Liver (tissue), 9 donors: ENCODE measurements around the gene KPNA4. TPM values are rescaled to one million over a fixed set of nuclear protein-coding genes. Genes with fewer than 3 reads are reported as not detected.

ENCODE experiments used
- DNase-seq: peaks from one replicate; pipeline ENCODE4 v3.0.0-alpha.2; 2017; ENCODE audit warnings: low spot score
- H3K27ac ChIP-seq, 2 donors: one replicate each; pipeline ENCODE4 v1.7.0; 2013; ENCODE audit warnings: inconsistent platforms in 2 of 2, low read length in 2 of 2, control low read depth in 1 of 2, low read depth in 1 of 2, mild to moderate bottlenecking in 1 of 2
- H3K27me3 ChIP-seq, 4 donors: one replicate each; pipeline versions ENCODE4 v1.6.1 to v1.7.0; 2013; ENCODE audit warnings: low read length in 3 of 4, inconsistent platforms in 1 of 4, mild to moderate bottlenecking in 1 of 4, moderate library complexity in 1 of 4; ENCODE audit not compliant: control insufficient read depth in 4 of 4, insufficient read depth in 4 of 4
- H3K36me3 ChIP-seq, 4 donors: one replicate each; pipeline versions ENCODE4 v1.6.1 to v1.7.0; 2013; ENCODE audit warnings: low read length in 3 of 4, mild to moderate bottlenecking in 3 of 4, low read depth in 1 of 4, moderate library complexity in 1 of 4; ENCODE audit not compliant: control insufficient read depth in 4 of 4, insufficient read depth in 3 of 4
- H3K4me1 ChIP-seq, 4 donors: one replicate each; pipeline versions ENCODE4 v1.6.1 to v1.7.0; 2013; ENCODE audit warnings: low read length in 3 of 4, mild to moderate bottlenecking in 3 of 4, moderate library complexity in 1 of 4; ENCODE audit not compliant: control insufficient read depth in 4 of 4, insufficient read depth in 4 of 4
- H3K4me3 ChIP-seq, 3 donors: one replicate each; pipeline versions ENCODE4 v1.6.1 to v1.7.0; 2013; ENCODE audit warnings: low read length in 3 of 3, control low read depth in 1 of 3, low read depth in 1 of 3, mild to moderate bottlenecking in 1 of 3
- H3K9ac ChIP-seq, 2 donors: one replicate each; pipeline ENCODE4 v1.7.0; 2013; ENCODE audit warnings: low read length in 2 of 2, mild to moderate bottlenecking in 2 of 2, moderate library complexity in 2 of 2, control low read depth in 1 of 2, low read depth in 1 of 2
- H3K9me3 ChIP-seq, 4 donors: one replicate each; pipeline versions ENCODE4 v1.6.1 to v1.7.0; 2013; ENCODE audit warnings: low read length in 3 of 4; ENCODE audit not compliant: control insufficient read depth in 4 of 4
- EGR1 ChIP-seq, 2 donors: IDR thresholded peaks; 2 replicates each; pipeline ENCODE4 v1.6.1; 2016 to 2018; ENCODE audit warnings: antibody characterized with exemption in 2 of 2, low read depth in 2 of 2
- FOXA1 ChIP-seq: IDR thresholded peaks from 2 replicates; pipeline ENCODE4 v1.6.1; 2016; ENCODE audit warnings: antibody characterized with exemption
- FOXA2 ChIP-seq: IDR thresholded peaks from 2 replicates; pipeline ENCODE4 v1.6.1; 2016; ENCODE audit warnings: antibody characterized with exemption
- GABPA ChIP-seq, 2 donors: IDR thresholded peaks in 1 of 2; conservative IDR thresholded peaks in 1 of 2; 2 replicates each; pipeline ENCODE4 v1.6.1; 2016; ENCODE audit warnings: antibody characterized with exemption in 2 of 2, mild to moderate bottlenecking in 1 of 2, moderate library complexity in 1 of 2
- HNF4A ChIP-seq, 2 donors: conservative IDR thresholded peaks; 2 replicates each; pipeline ENCODE4 v1.6.1; 2016; ENCODE audit warnings: antibody characterized with exemption in 2 of 2, mild to moderate bottlenecking in 2 of 2
- HNF4G ChIP-seq: IDR thresholded peaks from 2 replicates; pipeline ENCODE4 v1.6.1; 2016; ENCODE audit warnings: antibody characterized with exemption
- JUND ChIP-seq, 2 donors: IDR thresholded peaks; 2 replicates each; pipeline ENCODE4 v1.6.1; 2016; ENCODE audit warnings: antibody characterized with exemption in 2 of 2
- NR2F2 ChIP-seq: IDR thresholded peaks from 2 replicates; pipeline ENCODE4 v1.6.1; 2016; ENCODE audit warnings: antibody characterized with exemption
- RAD21 ChIP-seq, 2 donors: IDR thresholded peaks; 2 replicates each; pipeline ENCODE4 v1.6.1; 2016; ENCODE audit warnings: antibody characterized with exemption in 2 of 2, mild to moderate bottlenecking in 2 of 2
- RXRA ChIP-seq, 2 donors: IDR thresholded peaks; 2 replicates each; pipeline ENCODE4 v1.6.1; 2017 to 2018; ENCODE audit warnings: antibody characterized with exemption in 2 of 2, mild to moderate bottlenecking in 1 of 2
- SP1 ChIP-seq: IDR thresholded peaks from 2 replicates; pipeline ENCODE4 v1.6.1; 2018; ENCODE audit warnings: antibody characterized with exemption, mild to moderate bottlenecking
- TAF1 ChIP-seq: conservative IDR thresholded peaks from 2 replicates; pipeline ENCODE4 v1.6.1; 2016; ENCODE audit warnings: antibody characterized with exemption, mild to moderate bottlenecking
- YY1 ChIP-seq: IDR thresholded peaks from 2 replicates; pipeline ENCODE4 v1.6.1; 2016; ENCODE audit warnings: antibody characterized with exemption, mild to moderate bottlenecking
- WGBS: extraction: QIAGEN DNeasy Blood & Tissue Kit; methylation state at CpG from one replicate; pipeline ENCODE4 v1.1.7; 2013; 5-methylcytosine and 5-hydroxymethylcytosine counted together
- polyA plus RNA-seq, 2 donors: library from polyadenylated mRNA; stranded (reverse) in 1 of 2; unstranded in 1 of 2; fragments of 200-250 nt in 1 of 2; fragments of >200 nt in 1 of 2; fragmentation: Nextera tagmentation in 1 of 2; extraction: Ambion mirVana in 1 of 2; gene quantifications; one replicate each; pipeline versions ENCODE4 v1.2.1 to v1.2.3, GENCODE V29; 2013 to 2015
- total RNA-seq, 2 donors: library from RNA; depleted of rRNA; stranded (reverse); fragments of >200 nt; gene quantifications; one replicate each; pipeline ENCODE4 v1.2.3, GENCODE V29; 2014
- TF ChIP-seq, protein P1 (sequence below): IDR thresholded peaks from 2 replicates; pipeline ENCODE4 v1.6.1; 2016; ENCODE audit warnings: antibody characterized with exemption, mild to moderate bottlenecking
- TF ChIP-seq, protein P2 (sequence below): fragments of 150-350 bp; IDR thresholded peaks from 2 replicates; pipeline ENCODE4 v1.5.1; 2017; ENCODE audit warnings: improper control_type of control experiment, low read depth, low read length; ENCODE audit not compliant: missing input control
- TF ChIP-seq, protein P3 (sequence below): IDR thresholded peaks from 2 replicates; pipeline ENCODE4 v1.6.1; 2016; ENCODE audit warnings: antibody characterized with exemption
- TF ChIP-seq, protein P4 (sequence below): IDR thresholded peaks from 2 replicates; pipeline ENCODE4 v1.6.1; 2016; ENCODE audit warnings: antibody characterized with exemption
- TF ChIP-seq, protein P5 (sequence below): IDR thresholded peaks from 2 replicates; pipeline ENCODE4 v1.6.1; 2016; ENCODE audit warnings: antibody characterized with exemption
- donor health status: healthy.
- donor health status: healthy.
- donor health status: healthy.
- donor health status: healthy.
- donor health status: healthy.

Gene KPNA4
- total and polyA plus RNA-seq, 4 donors, result 6.1 to 14.1 (median 10.3) TPM

DNA sequence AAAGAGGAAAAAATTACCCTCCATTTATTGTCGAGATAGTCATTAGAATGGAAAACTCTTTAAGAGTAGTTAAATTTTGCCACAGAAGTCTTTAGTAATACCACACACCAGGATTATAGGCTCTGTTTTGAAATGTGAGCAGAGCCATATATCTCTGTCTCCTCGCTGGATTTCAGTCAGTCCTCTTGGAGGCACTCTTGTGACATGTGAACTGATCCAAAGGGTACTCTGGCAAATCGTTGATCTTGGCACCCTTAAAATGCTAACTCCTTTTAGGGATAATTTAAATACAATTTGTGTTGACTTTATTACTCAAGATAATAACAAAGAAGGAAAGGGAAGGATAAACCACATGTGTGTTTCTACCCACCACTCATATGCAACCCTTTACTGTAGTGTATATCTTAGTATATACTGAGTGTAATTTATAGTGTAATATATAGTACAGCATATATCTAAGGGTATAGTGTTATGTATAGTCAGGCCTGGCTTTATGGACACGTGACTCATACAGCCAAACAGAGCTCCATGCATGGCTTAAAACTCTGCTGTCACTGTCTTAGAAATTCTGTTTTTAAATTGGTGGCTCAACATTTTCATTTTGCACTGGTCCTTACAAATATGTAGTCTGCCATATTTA lies 12.3 kb upstream of the KPNA4 start:
- H3K9me3 ChIP-seq, result no peaks in the 10 kb centered on the region
- H3K9ac ChIP-seq, result no peak overlapping the region
- no peaks in the 10 kb centered on the region for H3K36me3 ChIP-seq
- no peak for DNase-seq
- no peak overlapping the region for H3K4me3 ChIP-seq
- 28% methylated on average over 4 of the region's 4 CpGs for WGBS
- H3K27ac ChIP-seq, result no peak overlapping the region
- peaks cover 0 to 4% (median 3%) of the 10 kb centered on the region in 4 donors for H3K4me1 ChIP-seq
- no peak for TF ChIP-seq EGR1 (IDR thresholded peaks at IDR 0.05; ENCODE audit: low read depth in 2 of 2)
- peak; percentile 8 to 52 for TF ChIP-seq RXRA (IDR thresholded peaks at IDR 0.05)
- TF ChIP-seq, protein P1, sequence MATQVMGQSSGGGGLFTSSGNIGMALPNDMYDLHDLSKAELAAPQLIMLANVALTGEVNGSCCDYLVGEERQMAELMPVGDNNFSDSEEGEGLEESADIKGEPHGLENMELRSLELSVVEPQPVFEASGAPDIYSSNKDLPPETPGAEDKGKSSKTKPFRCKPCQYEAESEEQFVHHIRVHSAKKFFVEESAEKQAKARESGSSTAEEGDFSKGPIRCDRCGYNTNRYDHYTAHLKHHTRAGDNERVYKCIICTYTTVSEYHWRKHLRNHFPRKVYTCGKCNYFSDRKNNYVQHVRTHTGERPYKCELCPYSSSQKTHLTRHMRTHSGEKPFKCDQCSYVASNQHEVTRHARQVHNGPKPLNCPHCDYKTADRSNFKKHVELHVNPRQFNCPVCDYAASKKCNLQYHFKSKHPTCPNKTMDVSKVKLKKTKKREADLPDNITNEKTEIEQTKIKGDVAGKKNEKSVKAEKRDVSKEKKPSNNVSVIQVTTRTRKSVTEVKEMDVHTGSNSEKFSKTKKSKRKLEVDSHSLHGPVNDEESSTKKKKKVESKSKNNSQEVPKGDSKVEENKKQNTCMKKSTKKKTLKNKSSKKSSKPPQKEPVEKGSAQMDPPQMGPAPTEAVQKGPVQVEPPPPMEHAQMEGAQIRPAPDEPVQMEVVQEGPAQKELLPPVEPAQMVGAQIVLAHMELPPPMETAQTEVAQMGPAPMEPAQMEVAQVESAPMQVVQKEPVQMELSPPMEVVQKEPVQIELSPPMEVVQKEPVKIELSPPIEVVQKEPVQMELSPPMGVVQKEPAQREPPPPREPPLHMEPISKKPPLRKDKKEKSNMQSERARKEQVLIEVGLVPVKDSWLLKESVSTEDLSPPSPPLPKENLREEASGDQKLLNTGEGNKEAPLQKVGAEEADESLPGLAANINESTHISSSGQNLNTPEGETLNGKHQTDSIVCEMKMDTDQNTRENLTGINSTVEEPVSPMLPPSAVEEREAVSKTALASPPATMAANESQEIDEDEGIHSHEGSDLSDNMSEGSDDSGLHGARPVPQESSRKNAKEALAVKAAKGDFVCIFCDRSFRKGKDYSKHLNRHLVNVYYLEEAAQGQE, result no peak
- TF ChIP-seq, protein P2, sequence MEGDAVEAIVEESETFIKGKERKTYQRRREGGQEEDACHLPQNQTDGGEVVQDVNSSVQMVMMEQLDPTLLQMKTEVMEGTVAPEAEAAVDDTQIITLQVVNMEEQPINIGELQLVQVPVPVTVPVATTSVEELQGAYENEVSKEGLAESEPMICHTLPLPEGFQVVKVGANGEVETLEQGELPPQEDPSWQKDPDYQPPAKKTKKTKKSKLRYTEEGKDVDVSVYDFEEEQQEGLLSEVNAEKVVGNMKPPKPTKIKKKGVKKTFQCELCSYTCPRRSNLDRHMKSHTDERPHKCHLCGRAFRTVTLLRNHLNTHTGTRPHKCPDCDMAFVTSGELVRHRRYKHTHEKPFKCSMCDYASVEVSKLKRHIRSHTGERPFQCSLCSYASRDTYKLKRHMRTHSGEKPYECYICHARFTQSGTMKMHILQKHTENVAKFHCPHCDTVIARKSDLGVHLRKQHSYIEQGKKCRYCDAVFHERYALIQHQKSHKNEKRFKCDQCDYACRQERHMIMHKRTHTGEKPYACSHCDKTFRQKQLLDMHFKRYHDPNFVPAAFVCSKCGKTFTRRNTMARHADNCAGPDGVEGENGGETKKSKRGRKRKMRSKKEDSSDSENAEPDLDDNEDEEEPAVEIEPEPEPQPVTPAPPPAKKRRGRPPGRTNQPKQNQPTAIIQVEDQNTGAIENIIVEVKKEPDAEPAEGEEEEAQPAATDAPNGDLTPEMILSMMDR, result peak; percentile 54
- peak; percentile 29 for TF ChIP-seq SP1
- TF ChIP-seq, protein P3, sequence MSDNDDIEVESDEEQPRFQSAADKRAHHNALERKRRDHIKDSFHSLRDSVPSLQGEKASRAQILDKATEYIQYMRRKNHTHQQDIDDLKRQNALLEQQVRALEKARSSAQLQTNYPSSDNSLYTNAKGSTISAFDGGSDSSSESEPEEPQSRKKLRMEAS, result no peak
- TF ChIP-seq FOXA1, result peak; percentile 13
- no peak for TF ChIP-seq GABPA (IDR thresholded peaks at IDR 0.05 in 1 of 2, conservative IDR thresholded peaks at IDR 0.05 in 1 of 2)
- peak; percentile 24 for TF ChIP-seq HNF4G
- no peak for TF ChIP-seq TAF1
- TF ChIP-seq, protein P4, sequence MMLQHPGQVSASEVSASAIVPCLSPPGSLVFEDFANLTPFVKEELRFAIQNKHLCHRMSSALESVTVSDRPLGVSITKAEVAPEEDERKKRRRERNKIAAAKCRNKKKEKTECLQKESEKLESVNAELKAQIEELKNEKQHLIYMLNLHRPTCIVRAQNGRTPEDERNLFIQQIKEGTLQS, result no peak
- TF ChIP-seq, protein P5, sequence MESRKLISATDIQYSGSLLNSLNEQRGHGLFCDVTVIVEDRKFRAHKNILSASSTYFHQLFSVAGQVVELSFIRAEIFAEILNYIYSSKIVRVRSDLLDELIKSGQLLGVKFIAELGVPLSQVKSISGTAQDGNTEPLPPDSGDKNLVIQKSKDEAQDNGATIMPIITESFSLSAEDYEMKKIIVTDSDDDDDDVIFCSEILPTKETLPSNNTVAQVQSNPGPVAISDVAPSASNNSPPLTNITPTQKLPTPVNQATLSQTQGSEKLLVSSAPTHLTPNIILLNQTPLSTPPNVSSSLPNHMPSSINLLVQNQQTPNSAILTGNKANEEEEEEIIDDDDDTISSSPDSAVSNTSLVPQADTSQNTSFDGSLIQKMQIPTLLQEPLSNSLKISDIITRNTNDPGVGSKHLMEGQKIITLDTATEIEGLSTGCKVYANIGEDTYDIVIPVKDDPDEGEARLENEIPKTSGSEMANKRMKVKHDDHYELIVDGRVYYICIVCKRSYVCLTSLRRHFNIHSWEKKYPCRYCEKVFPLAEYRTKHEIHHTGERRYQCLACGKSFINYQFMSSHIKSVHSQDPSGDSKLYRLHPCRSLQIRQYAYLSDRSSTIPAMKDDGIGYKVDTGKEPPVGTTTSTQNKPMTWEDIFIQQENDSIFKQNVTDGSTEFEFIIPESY, result peak; percentile 18
- TF ChIP-seq RAD21 (IDR thresholded peaks at IDR 0.05), result peak; percentile 93
- peak in 1 of 2 donors; percentile 23 for TF ChIP-seq JUND (IDR thresholded peaks at IDR 0.05)
- TF ChIP-seq NR2F2, result no peak
- peak; percentile 41 to 77 for TF ChIP-seq HNF4A (conservative IDR thresholded peaks at IDR 0.05)
- peak; percentile 13 for TF ChIP-seq YY1
- TF ChIP-seq FOXA2, result no peak
- H3K27me3 ChIP-seq, result no peaks in the 10 kb centered on the region
